HEK293 (cell line): ENCODE data around the gene C20orf204.

Experiments
- EGR2 ChIP-seq: fragments of 450-650 bp; formaldehyde crosslinking; IDR thresholded peaks from 2 replicates; pipeline ENCODE4 v1.5.1; 2016; ENCODE audit warnings: low read depth, missing biosample characterization, missing genetic modification characterization
- KLF10 ChIP-seq: fragments of 450-650 bp; IDR thresholded peaks from 2 replicates; pipeline ENCODE4 v1.5.1; 2018; ENCODE audit warnings: missing biosample characterization, mild to moderate bottlenecking, missing genetic modification characterization
- ZBTB1 ChIP-seq: fragments of 450-650 bp; formaldehyde crosslinking; IDR thresholded peaks from 2 replicates; pipeline ENCODE4 v1.5.1; 2016; ENCODE audit warnings: missing biosample characterization, missing genetic modification characterization
- ZFP41 ChIP-seq: fragments of 450-650 bp; formaldehyde crosslinking; IDR thresholded peaks from 2 replicates; pipeline ENCODE4 v1.5.1; 2016; ENCODE audit warnings: missing biosample characterization, missing genetic modification characterization, borderline replicate concordance
- ZNF114 ChIP-seq: fragments of 450-650 bp; formaldehyde crosslinking; IDR thresholded peaks from 2 replicates; pipeline ENCODE4 v1.5.0; 2017; ENCODE audit warnings: missing biosample characterization, missing genetic modification characterization
- ZNF175 ChIP-seq: fragments of 450-650 bp; formaldehyde crosslinking; IDR thresholded peaks from 2 replicates; pipeline ENCODE4 v1.5.1; 2016; ENCODE audit warnings: missing biosample characterization, missing genetic modification characterization
- ZNF211 ChIP-seq: fragments of 450-650 bp; formaldehyde crosslinking; IDR thresholded peaks from 2 replicates; pipeline ENCODE4 v1.5.1; 2016; ENCODE audit warnings: low read depth, missing biosample characterization, missing genetic modification characterization
- ZNF501 ChIP-seq: fragments of 450-650 bp; formaldehyde crosslinking; IDR thresholded peaks from 2 replicates; pipeline ENCODE4 v1.5.1; 2016; ENCODE audit warnings: missing biosample characterization, missing genetic modification characterization
- ZNF768 ChIP-seq: fragments of 450-650 bp; formaldehyde crosslinking; IDR thresholded peaks from 2 replicates; pipeline ENCODE4 v1.5.1; 2018; ENCODE audit warnings: missing biosample characterization, mild to moderate bottlenecking, missing genetic modification characterization
- ZSCAN30 ChIP-seq: fragments of 450-650 bp; IDR thresholded peaks from 2 replicates; pipeline ENCODE4 v1.5.1; 2018; ENCODE audit warnings: missing biosample characterization, mild to moderate bottlenecking, missing genetic modification characterization, moderate library complexity
- TF ChIP-seq, protein P1 (sequence below): fragments of 450-650 bp; formaldehyde crosslinking; IDR thresholded peaks from 2 replicates; pipeline ENCODE4 v1.5.1; 2016; ENCODE audit warnings: missing biosample characterization, missing genetic modification characterization
- TF ChIP-seq, protein P2 (sequence below): fragments of 450-650 bp; formaldehyde crosslinking; IDR thresholded peaks from 2 replicates; pipeline ENCODE4 v1.5.1; 2016; ENCODE audit warnings: missing biosample characterization, missing genetic modification characterization
- TF ChIP-seq, protein P3 (sequence below): fragments of 450-650 bp; formaldehyde crosslinking; IDR thresholded peaks from 2 replicates; pipeline ENCODE4 v1.5.1; 2017; ENCODE audit warnings: missing biosample characterization, missing genetic modification characterization

DNA sequence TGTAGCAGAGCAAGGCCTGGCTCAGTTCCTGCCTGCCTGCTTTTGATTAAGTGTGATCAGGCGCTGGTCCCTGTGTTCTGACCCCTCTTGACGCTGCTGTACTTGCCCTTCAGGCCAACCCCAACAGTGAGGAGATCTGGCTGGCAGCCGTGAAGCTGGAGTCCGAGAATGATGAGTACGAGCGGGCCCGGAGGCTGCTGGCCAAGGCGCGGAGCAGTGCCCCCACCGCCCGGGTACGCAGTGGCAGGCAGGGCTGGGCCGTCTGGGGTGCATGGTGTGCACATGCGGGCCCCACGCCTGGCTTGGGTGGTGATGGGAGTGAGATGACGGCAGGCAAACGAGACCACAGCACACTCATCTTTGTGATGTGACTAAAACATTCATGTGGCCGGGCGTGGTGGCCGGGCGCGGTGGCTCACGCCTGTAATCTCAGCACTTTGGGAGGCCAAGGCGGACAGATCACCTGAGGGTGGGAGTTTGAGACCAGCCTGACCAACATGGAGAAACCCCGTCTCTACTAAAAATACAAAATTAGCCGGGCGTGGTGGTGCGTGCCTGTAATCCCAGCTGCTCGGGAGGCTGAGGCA, 10.1 kb upstream of the C20orf204 start:
- TF ChIP-seq ZNF175 (tag by site-specific recombination) = no peak
- TF ChIP-seq, protein P1, sequence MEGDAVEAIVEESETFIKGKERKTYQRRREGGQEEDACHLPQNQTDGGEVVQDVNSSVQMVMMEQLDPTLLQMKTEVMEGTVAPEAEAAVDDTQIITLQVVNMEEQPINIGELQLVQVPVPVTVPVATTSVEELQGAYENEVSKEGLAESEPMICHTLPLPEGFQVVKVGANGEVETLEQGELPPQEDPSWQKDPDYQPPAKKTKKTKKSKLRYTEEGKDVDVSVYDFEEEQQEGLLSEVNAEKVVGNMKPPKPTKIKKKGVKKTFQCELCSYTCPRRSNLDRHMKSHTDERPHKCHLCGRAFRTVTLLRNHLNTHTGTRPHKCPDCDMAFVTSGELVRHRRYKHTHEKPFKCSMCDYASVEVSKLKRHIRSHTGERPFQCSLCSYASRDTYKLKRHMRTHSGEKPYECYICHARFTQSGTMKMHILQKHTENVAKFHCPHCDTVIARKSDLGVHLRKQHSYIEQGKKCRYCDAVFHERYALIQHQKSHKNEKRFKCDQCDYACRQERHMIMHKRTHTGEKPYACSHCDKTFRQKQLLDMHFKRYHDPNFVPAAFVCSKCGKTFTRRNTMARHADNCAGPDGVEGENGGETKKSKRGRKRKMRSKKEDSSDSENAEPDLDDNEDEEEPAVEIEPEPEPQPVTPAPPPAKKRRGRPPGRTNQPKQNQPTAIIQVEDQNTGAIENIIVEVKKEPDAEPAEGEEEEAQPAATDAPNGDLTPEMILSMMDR = no peak
- TF ChIP-seq ZBTB1 (tag by site-specific recombination) = no peak
- no peak for TF ChIP-seq ZNF768 (tag by site-specific recombination)
- no peak for TF ChIP-seq EGR2 (tag by site-specific recombination)
- TF ChIP-seq ZFP41 = no peak
- no peak for TF ChIP-seq ZSCAN30 (tag by site-specific recombination)
- TF ChIP-seq ZNF501 = no peak
- no peak for TF ChIP-seq ZNF114 (tag by site-specific recombination)
- no peak for TF ChIP-seq KLF10 (tag by site-specific recombination)
- TF ChIP-seq ZNF211 (tag by site-specific recombination) = no peak
- TF ChIP-seq, protein P2, sequence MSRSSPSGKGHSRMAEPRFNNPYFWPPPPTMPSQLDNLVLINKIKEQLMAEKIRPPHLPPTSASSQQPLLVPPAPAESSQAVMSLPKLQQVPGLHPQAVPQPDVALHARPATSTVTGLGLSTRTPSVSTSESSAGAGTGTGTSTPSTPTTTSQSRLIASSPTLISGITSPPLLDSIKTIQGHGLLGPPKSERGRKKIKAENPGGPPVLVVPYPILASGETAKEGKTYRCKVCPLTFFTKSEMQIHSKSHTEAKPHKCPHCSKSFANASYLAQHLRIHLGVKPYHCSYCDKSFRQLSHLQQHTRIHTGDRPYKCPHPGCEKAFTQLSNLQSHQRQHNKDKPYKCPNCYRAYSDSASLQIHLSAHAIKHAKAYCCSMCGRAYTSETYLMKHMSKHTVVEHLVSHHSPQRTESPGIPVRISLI (tag by site-specific recombination) = no peak
- TF ChIP-seq, protein P3, sequence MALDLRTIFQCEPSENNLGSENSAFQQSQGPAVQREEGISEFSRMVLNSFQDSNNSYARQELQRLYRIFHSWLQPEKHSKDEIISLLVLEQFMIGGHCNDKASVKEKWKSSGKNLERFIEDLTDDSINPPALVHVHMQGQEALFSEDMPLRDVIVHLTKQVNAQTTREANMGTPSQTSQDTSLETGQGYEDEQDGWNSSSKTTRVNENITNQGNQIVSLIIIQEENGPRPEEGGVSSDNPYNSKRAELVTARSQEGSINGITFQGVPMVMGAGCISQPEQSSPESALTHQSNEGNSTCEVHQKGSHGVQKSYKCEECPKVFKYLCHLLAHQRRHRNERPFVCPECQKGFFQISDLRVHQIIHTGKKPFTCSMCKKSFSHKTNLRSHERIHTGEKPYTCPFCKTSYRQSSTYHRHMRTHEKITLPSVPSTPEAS (tag by site-specific recombination) = no peak
